H1 (cell line): ENCODE results near the gene SMO. TPM values are rescaled to one million over a fixed set of nuclear protein-coding genes. Genes with fewer than 3 reads are reported as not detected.
A peak's percentile ranks its signal among the peaks of the same experiment; 100 is the strongest.

Experiments
- CTCF ChIA-PET: fragments of 300-600 bp; sonication (Branson Sonifier 250); formaldehyde crosslinking; loops from one replicate; lab custom pipeline; 2021; ENCODE audit not compliant: partially characterized antibody; lab: Charles Lee
- POLR2A ChIA-PET: fragments of 300-600 bp; sonication (Branson Sonifier 250); formaldehyde crosslinking; loops from one replicate; lab custom pipeline; 2021; ENCODE audit warnings: inconsistent platforms; ENCODE audit not compliant: partially characterized antibody; lab: Charles Lee
- DNase-seq, 2 experiments: peaks; one replicate each; pipeline versions ENCODE4 v3.0.0 to v3.0.0-alpha.2; 2010 to 2022; ENCODE audit warnings: low spot score in 2 of 2, low read depth in 1 of 2, mixed read lengths in 1 of 2
- FAIRE-seq: peaks from 2 replicates; lab custom pipeline; 2011; peaks lifted over from hg19 to GRCh38; lab: Jason Lieb, UNC
- H2AFZ ChIP-seq: 2 replicates; pipeline ENCODE4 v1.8.1; 2012; ENCODE audit warnings: low read length, inconsistent platforms
- H2AK5ac ChIP-seq: 2 replicates; pipeline ENCODE4 v1.6.1; 2013; ENCODE audit warnings: low read depth, low read length
- H2BK120ac ChIP-seq: replicated peaks from 2 replicates; pipeline ENCODE3; 2013; ENCODE audit warnings: low read depth, low read length, inconsistent platforms
- H2BK12ac ChIP-seq: 2 replicates; pipeline ENCODE4 v1.6.1; 2013; ENCODE audit warnings: low read depth, low read length
- H2BK15ac ChIP-seq: 2 replicates; pipeline ENCODE4 v1.6.1; 2013; ENCODE audit warnings: low read length
- H2BK20ac ChIP-seq: 2 replicates; pipeline ENCODE4 v1.6.1; 2013; ENCODE audit warnings: low read length
- H2BK5ac ChIP-seq: 2 replicates; pipeline ENCODE4 v1.6.1; 2013; ENCODE audit warnings: low read depth, low read length
- H3K14ac ChIP-seq: 2 replicates; pipeline ENCODE4 v1.6.1; 2013; ENCODE audit warnings: inconsistent platforms; ENCODE audit not compliant: insufficient read length
- H3K18ac ChIP-seq: 2 replicates; pipeline ENCODE4 v1.6.1; 2013; ENCODE audit warnings: low read length; ENCODE audit errors: extremely low read depth
- H3K23ac ChIP-seq: 2 replicates; pipeline ENCODE4 v1.6.1; 2013; ENCODE audit warnings: inconsistent platforms; ENCODE audit not compliant: insufficient read length
- H3K23me2 ChIP-seq: 2 replicates; pipeline ENCODE4 v1.6.1; 2013; ENCODE audit warnings: low read depth, low read length
- H3K27ac ChIP-seq: 2 replicates; pipeline ENCODE4 v1.6.1; 2011; ENCODE audit warnings: low read depth, low read length, inconsistent platforms
- H3K27me3 ChIP-seq, 4 experiments: replicated peaks in 1 of 4; 1 replicate in 1 of 4; 2 replicates in 3 of 4; pipeline versions ENCODE4 v1.6.1 to v1.8.1; 2011 to 2013; ENCODE audit warnings: low read length in 3 of 4, mild to moderate bottlenecking in 3 of 4, inconsistent platforms in 2 of 4, mixed read lengths in 2 of 4, moderate library complexity in 1 of 4; ENCODE audit not compliant: control insufficient read depth in 3 of 4, insufficient read depth in 3 of 4; ENCODE audit errors: extremely low read depth in 1 of 4
- H3K36me3 ChIP-seq, 4 experiments: 2 replicates each; pipeline versions ENCODE4 v1.6.1 to v1.8.1; 2011 to 2013; ENCODE audit warnings: mild to moderate bottlenecking in 4 of 4, low read length in 3 of 4, moderate library complexity in 2 of 4, control low read depth in 1 of 4, inconsistent platforms in 1 of 4; ENCODE audit not compliant: insufficient read depth in 4 of 4, control insufficient read depth in 2 of 4
- H3K4ac ChIP-seq: replicated peaks from 2 replicates; pipeline ENCODE3; 2013; ENCODE audit warnings: low read length, low read depth, mixed read lengths, inconsistent platforms; ENCODE audit not compliant: insufficient read length
- H3K4me1 ChIP-seq, 4 experiments: replicated peaks in 1 of 4; 1 replicate in 1 of 4; 2 replicates in 3 of 4; pipeline versions ENCODE4 v1.6.1 to v1.8.1; 2011 to 2013; ENCODE audit warnings: low read length in 3 of 4, inconsistent platforms in 2 of 4, mixed read lengths in 1 of 4; ENCODE audit not compliant: insufficient read depth in 4 of 4, control insufficient read depth in 3 of 4
- H3K4me2 ChIP-seq, 2 experiments: 2 replicates each; pipeline versions ENCODE4 v1.6.1 to v1.8.1; 2011 to 2013; ENCODE audit warnings: low read depth in 2 of 2, low read length in 2 of 2, control low read depth in 1 of 2, inconsistent platforms in 1 of 2, mild to moderate bottlenecking in 1 of 2; ENCODE audit not compliant: insufficient read depth in 1 of 2
- H3K4me3 ChIP-seq, 4 experiments: fragments of 200-600, 300-600 bp in 1 of 4; sonication (generic), shearing (Covaris generic), sonication (Bioruptor Twin) in 1 of 4; 2 replicates each; pipeline versions ENCODE4 v1.5.1 to v1.8.1; 2011 to 2016; ENCODE audit warnings: low read length in 4 of 4, low read depth in 3 of 4, control low read depth in 2 of 4, inconsistent platforms in 2 of 4, mild to moderate bottlenecking in 2 of 4, mixed read lengths in 1 of 4, moderate library complexity in 1 of 4; ENCODE audit not compliant: insufficient read depth in 2 of 4; ENCODE audit errors: extremely low read depth in 1 of 4
- H3K56ac ChIP-seq: replicated peaks from 2 replicates; pipeline ENCODE3; 2013; ENCODE audit warnings: low read depth, mild to moderate bottlenecking, mixed read lengths, low read length, inconsistent platforms; ENCODE audit not compliant: insufficient read length
- H3K79me1 ChIP-seq: 2 replicates; pipeline ENCODE4 v1.6.1; 2013; ENCODE audit warnings: low read depth, low read length, control low read depth
- H3K79me2 ChIP-seq, 2 experiments: 2 replicates each; pipeline versions ENCODE4 v1.6.1 to v1.8.1; 2012 to 2013; ENCODE audit warnings: low read length in 2 of 2, mild to moderate bottlenecking in 2 of 2, inconsistent platforms in 1 of 2; ENCODE audit not compliant: insufficient read depth in 2 of 2, control insufficient read depth in 1 of 2
- H3K9ac ChIP-seq, 4 experiments: replicated peaks in 1 of 4; 1 replicate in 1 of 4; 2 replicates in 3 of 4; pipeline versions ENCODE4 v1.6.1 to v1.8.1; 2011 to 2013; ENCODE audit warnings: low read depth in 3 of 4, low read length in 3 of 4, control low read depth in 2 of 4, mild to moderate bottlenecking in 2 of 4, moderate library complexity in 2 of 4, inconsistent platforms in 1 of 4; ENCODE audit errors: extremely low read depth in 1 of 4
- H3K9me3 ChIP-seq, 2 experiments: 2 replicates each; pipeline versions ENCODE4 v1.6.1 to v1.8.1; 2012 to 2013; ENCODE audit warnings: mild to moderate bottlenecking in 2 of 2, moderate library complexity in 2 of 2, control low read depth in 1 of 2, inconsistent platforms in 1 of 2, low read depth in 1 of 2, low read length in 1 of 2, mixed read lengths in 1 of 2; ENCODE audit not compliant: insufficient read depth in 2 of 2
- H4K20me1 ChIP-seq, 2 experiments: replicated peaks in 1 of 2; 2 replicates each; pipeline versions ENCODE3 to v1.8.1; 2011 to 2013; ENCODE audit warnings: inconsistent platforms in 2 of 2, low read length in 2 of 2, mild to moderate bottlenecking in 1 of 2; ENCODE audit not compliant: insufficient read depth in 2 of 2, control insufficient read depth in 1 of 2
- H4K5ac ChIP-seq: 2 replicates; pipeline ENCODE4 v1.6.1; 2013; ENCODE audit warnings: low read length, low read depth, mixed read lengths, inconsistent platforms; ENCODE audit not compliant: insufficient read length
- H4K8ac ChIP-seq: 2 replicates; pipeline ENCODE4 v1.8.0; 2013; ENCODE audit warnings: mild to moderate bottlenecking, moderate library complexity, low read length, inconsistent platforms; ENCODE audit not compliant: insufficient read depth; ENCODE audit errors: extremely low read depth
- H4K91ac ChIP-seq: replicated peaks from 2 replicates; pipeline ENCODE3; 2013; ENCODE audit warnings: low read length, mixed read lengths, inconsistent platforms; ENCODE audit not compliant: insufficient read length
- MAFK ChIP-seq: IDR thresholded peaks from 2 replicates; pipeline ENCODE4 v1.6.1; 2012; ENCODE audit warnings: low read depth, mild to moderate bottlenecking, improper control_type of control experiment, low read length
- POLR2A ChIP-seq, 2 experiments: IDR thresholded peaks; 1 replicate in 1 of 2; 2 replicates in 1 of 2; pipeline ENCODE4 v1.6.1; 2011; ENCODE audit warnings: low read depth in 2 of 2, low read length in 2 of 2, mild to moderate bottlenecking in 2 of 2; ENCODE audit errors: control extremely low read depth in 1 of 2
- POLR2AphosphoS5 ChIP-seq: IDR thresholded peaks from 2 replicates; pipeline ENCODE4 v1.6.1; 2011; ENCODE audit warnings: low read depth, low read length
- SRF ChIP-seq: IDR thresholded peaks from 2 replicates; pipeline ENCODE4 v1.6.1; 2011; ENCODE audit warnings: mild to moderate bottlenecking, low read depth, low read length, moderate library complexity
- TAF7 ChIP-seq: optimal IDR thresholded peaks from 2 replicates; pipeline ENCODE3; 2011; ENCODE audit warnings: low read depth, mild to moderate bottlenecking, inconsistent platforms, low read length, moderate library complexity, borderline replicate concordance
- TBP ChIP-seq: IDR thresholded peaks from 2 replicates; pipeline ENCODE4 v1.6.1; 2011; ENCODE audit warnings: low read depth, low read length, improper control_type of control experiment
- WGBS, 2 experiments: shearing (Covaris generic) in 1 of 2; methylation state at CpG; one replicate each; pipeline versions ENCODE4 v1.1.6 to v1.1.7; 2013 to 2015; ENCODE audit warnings: low lambda C conversion rate in 2 of 2, mixed read lengths in 2 of 2, inconsistent platforms in 1 of 2, low coverage in 1 of 2, missing lambda C conversion rate in 1 of 2; ENCODE audit not compliant: insufficient replicate concordance in 2 of 2, insufficient coverage in 1 of 2, insufficient read length in 1 of 2; ENCODE audit errors: extremely low coverage in 1 of 2, missing lambda C conversion rate in 1 of 2; 5-methylcytosine and 5-hydroxymethylcytosine counted together
- polyA plus RNA-seq, 7 experiments: library from polyadenylated mRNA; depleted of rRNA in 3 of 7; stranded (reverse) in 5 of 7; unstranded in 2 of 7; fragments of >200 nt in 5 of 7; fragments of 200-250 nt in 2 of 7; gene quantifications; 1 replicate in 5 of 7; 2 replicates in 1 of 7; 4 replicates in 1 of 7; pipeline versions ENCODE4 v1.2.1 to v1.2.3, GENCODE V29; 2011 to 2013; ENCODE audit warnings: missing spikeins in 2 of 7, mixed read lengths in 2 of 7
- total RNA-seq: library from RNA; stranded (reverse); fragmentation: NEBNext Ultra II Directional; extraction: Animal tissue kit (Norgen Biotek cat#: 25700); gene quantifications from 2 replicates; pipeline ENCODE4 v1.2.1, GENCODE V29; 2021
- TF ChIP-seq, protein P1 (sequence below): IDR thresholded peaks from 2 replicates; pipeline ENCODE4 v1.6.1; 2012; ENCODE audit warnings: inconsistent platforms
- TF ChIP-seq, protein P2 (sequence below): IDR thresholded peaks from 2 replicates; pipeline ENCODE4 v1.6.1; 2011; ENCODE audit warnings: low read length, improper control_type of control experiment

SMO gene
- total and polyA plus RNA-seq, 2 of the 8 experiments (the other 6 are each of a cell fraction or from before 2014, with no cell fraction given) = 64.5 to 67.6 TPM

DNA sequence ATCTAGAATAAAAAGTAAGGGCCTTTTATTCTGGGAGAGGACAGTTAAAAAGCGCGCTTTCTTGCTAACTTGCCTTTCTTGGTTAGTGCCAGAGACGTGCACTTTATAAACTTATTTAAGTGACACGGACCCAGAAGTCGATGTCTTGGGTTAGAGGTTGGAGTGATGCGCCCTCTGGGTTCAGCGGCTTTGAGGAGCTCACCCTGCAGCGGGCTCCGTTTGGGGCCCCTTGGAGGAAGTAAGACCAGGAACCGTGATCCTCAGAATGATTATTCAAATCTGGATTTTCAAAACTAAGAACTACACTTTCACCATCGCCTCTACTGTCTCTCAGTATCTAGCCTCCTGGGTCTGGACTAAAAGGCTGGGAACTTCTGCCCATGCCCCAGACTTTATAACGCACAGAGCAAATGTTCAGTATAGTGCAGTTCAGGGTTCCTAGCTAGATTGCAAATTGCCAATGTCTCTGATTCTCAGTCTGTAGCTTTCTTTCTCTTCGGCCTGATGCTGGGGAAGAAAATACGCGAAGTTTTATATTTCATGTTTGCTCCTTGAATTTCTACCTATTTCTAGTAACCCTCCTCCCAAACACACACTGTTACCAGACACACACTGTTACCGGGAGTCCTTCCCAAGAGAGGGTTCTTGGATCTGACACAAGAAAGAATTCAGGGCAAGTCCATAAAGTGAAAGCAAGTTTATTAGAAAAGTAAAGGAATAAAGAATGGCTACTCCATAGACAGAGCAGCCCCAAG is 18.6 kb upstream of the SMO start:
- Histone ChIP-seq H3K36me3 (peaks cover 0 to 3% (median 0%) of the 10 kb centered on the region in 4 experiments; a peak in 3 of 8 replicates), H3K56ac (peak overlapping the region; percentile 34), H3K79me1 (no peaks in the 10 kb centered on the region), H3K27me3 (no peaks in the 10 kb centered on the region; a peak in 1 of 7 replicates), H2BK15ac (peak overlapping the region; percentile 40; the same call in 1 of the 2 replicates), H2BK20ac (peak overlapping the region; percentile 92), H2BK120ac (peak overlapping the region; percentile 44), H3K23me2 (peaks cover 8% of the 10 kb centered on the region), H3K4me3 (peak overlapping the region; percentile 26 to 62 (median 50)), H2BK12ac (peak overlapping the region; percentile 72; the same call in 1 of the 2 replicates), H3K79me2 (no peaks in the 10 kb centered on the region), H2BK5ac (peak overlapping the region; percentile 73), H3K27ac (peak overlapping the region; percentile 84), H3K9me3 (no peaks in the 10 kb centered on the region), H4K91ac (peak overlapping the region; percentile 79), H2AK5ac (peak overlapping the region; percentile 75), H3K18ac (peak overlapping the region; percentile 94), H4K5ac (no peak overlapping the region), H3K14ac (peak overlapping the region; percentile 56), H4K20me1 (no peaks in the 10 kb centered on the region), H3K9ac (peak overlapping the region in 3 of 4 experiments; percentile 77 to 81 (median 79); a peak in 6 of 7 replicates), H3K4me1 (peaks cover 10 to 17% (median 12%) of the 10 kb centered on the region in 4 experiments), H3K4ac (peak overlapping the region; percentile 54), H3K23ac (no peak overlapping the region), H2AFZ (no peak overlapping the region), H4K8ac (peak overlapping the region; percentile 97; the same call in 1 of the 2 replicates), H3K4me2 (peak overlapping the region; percentile 76 to 77)
- 13% methylated on average over 16 of the region's 16 CpGs; no CpG with 5 or more reads in 1 of the 2 experiments for WGBS, 2 experiments
- ChIA-PET POLR2A (interaction anchor here (0.6 to 6.4 kb wide), 36 partner anchors 10 to 790 kb away, joined by 3 to 116 read pairs (median 5); partner anchors contain the start of genes SMO, STRIP2, TNPO3 and TSPAN33), CTCF (interaction anchor here (1.1 to 19.3 kb wide), 5 partner anchors 12 to 255 kb away, joined by 3 to 258 read pairs (median 4); no protein-coding TSS in a partner anchor)
- peak in 1 of 2 experiments; percentile 56 for DNase-seq
- FAIRE-seq = no peak
- TF ChIP-seq POLR2A (IDR thresholded peaks at IDR 0.05; ENCODE audit: control extremely low read depth in 1 of 2, low read depth in 2 of 2, low read length in 2 of 2) (peak in 1 of 2 experiments; percentile 86; a peak in 2 of 3 replicates), SRF (no peak), POLR2AphosphoS5 (peak; percentile 64), MAFK (no peak), TAF7 (peak; percentile 87), TBP (no peak; the same call in 1 of the 2 replicates)
- TF ChIP-seq, protein P1, sequence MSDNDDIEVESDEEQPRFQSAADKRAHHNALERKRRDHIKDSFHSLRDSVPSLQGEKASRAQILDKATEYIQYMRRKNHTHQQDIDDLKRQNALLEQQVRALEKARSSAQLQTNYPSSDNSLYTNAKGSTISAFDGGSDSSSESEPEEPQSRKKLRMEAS = no peak
- TF ChIP-seq, protein P2, sequence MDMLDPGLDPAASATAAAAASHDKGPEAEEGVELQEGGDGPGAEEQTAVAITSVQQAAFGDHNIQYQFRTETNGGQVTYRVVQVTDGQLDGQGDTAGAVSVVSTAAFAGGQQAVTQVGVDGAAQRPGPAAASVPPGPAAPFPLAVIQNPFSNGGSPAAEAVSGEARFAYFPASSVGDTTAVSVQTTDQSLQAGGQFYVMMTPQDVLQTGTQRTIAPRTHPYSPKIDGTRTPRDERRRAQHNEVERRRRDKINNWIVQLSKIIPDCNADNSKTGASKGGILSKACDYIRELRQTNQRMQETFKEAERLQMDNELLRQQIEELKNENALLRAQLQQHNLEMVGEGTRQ = no peak
